Uterus (tissue), 2 donors: Measurements from ENCODE around the gene ZNF618.

ENCODE experiments used
- POLR2A ChIP-seq, 2 donors: fragments of 450-650 bp; IDR thresholded peaks; one replicate each; pipeline ENCODE4 v1.6.1; 2016; ENCODE audit warnings: antibody characterized with exemption in 2 of 2, mild to moderate bottlenecking in 1 of 2, moderate library complexity in 1 of 2
- TF ChIP-seq, protein P1 (sequence below), 4 experiments: fragments of 200-600 bp in 2 of 4; fragments of 450-650 bp in 2 of 4; sonication (generic) in 2 of 4; IDR thresholded peaks; one replicate each; pipeline ENCODE4 v1.5.1; 2016 to 2019; ENCODE audit warnings: antibody characterized with exemption in 4 of 4, mild to moderate bottlenecking in 2 of 4, moderate library complexity in 1 of 4

DNA sequence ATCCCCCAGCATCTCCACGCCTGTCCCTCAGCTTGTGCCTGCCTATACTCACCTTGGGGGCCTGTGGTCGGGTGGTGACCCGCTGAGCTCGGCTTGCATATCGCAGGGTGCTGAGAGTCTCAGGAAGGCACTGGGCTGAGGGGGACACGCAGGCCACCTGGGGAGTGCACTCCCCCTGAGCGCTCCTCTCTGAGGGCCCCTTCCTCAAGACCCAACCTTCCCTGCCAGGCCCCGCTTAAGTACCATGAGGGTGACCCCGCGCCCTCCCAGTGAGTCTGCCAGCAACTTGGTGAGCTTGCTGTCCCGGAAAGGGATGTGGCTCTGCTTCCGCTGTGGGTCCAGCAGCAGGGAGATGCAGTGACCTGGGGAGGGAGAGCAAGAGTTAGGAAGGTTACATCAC lies 218.9 kb downstream of the ZNF618 start:
- TF ChIP-seq, protein P1, sequence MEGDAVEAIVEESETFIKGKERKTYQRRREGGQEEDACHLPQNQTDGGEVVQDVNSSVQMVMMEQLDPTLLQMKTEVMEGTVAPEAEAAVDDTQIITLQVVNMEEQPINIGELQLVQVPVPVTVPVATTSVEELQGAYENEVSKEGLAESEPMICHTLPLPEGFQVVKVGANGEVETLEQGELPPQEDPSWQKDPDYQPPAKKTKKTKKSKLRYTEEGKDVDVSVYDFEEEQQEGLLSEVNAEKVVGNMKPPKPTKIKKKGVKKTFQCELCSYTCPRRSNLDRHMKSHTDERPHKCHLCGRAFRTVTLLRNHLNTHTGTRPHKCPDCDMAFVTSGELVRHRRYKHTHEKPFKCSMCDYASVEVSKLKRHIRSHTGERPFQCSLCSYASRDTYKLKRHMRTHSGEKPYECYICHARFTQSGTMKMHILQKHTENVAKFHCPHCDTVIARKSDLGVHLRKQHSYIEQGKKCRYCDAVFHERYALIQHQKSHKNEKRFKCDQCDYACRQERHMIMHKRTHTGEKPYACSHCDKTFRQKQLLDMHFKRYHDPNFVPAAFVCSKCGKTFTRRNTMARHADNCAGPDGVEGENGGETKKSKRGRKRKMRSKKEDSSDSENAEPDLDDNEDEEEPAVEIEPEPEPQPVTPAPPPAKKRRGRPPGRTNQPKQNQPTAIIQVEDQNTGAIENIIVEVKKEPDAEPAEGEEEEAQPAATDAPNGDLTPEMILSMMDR (IDR thresholded peaks at IDR 0.05) = no peak
- TF ChIP-seq POLR2A (IDR thresholded peaks at IDR 0.05) = no peak
